ENCODE results near the gene IARS2.

IARS2 gene

GRCh38 chr1:220060876-220061275, 33.1 kb upstream of the IARS2 start:
- in situ Hi-C loops (cut with MboI; ENCODE audit: low pct_unique_long_range_greater_than_20kb, low sequenced_read_pairs, unreplicated experiment): no loop called here
- TF ChIP-seq CTCF (IDR thresholded peaks at IDR 0.05; ENCODE audit: extremely low read depth, insufficient read depth, missing control alignments): no peak
- no peak for DNase-seq (ENCODE audit: low spot score)

DNA sequence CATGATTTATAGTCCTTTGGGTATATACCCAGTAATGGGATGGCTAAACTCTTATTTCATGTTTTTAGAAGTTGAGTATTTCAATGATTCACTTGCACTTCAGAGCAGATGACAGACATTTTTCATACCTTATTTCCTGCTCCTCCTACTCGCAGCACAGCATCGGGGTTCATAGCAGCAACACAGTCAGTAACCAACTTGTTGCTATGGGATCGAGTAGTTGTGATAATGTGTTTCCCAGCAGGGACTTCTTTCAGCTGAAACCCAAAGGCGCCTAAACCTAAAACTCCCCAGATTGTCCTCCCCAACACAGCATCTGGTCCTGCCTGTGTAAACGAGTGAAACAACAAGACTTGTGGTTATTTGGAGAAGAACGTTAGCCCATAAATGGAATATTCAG, 31.3 kb upstream of the IARS2 start:
- in situ Hi-C loops (cut with MboI; ENCODE audit: low pct_unique_long_range_greater_than_20kb, low sequenced_read_pairs, unreplicated experiment): no loop called here
- DNase-seq (ENCODE audit: low spot score): no peak
- no peak for TF ChIP-seq CTCF (IDR thresholded peaks at IDR 0.05; ENCODE audit: extremely low read depth, insufficient read depth, missing control alignments)

GRCh38 chr1:220067269-220068204, 26.4 kb upstream of the IARS2 start:
- no peak for DNase-seq (ENCODE audit: low spot score)
- in situ Hi-C loops (cut with MboI; ENCODE audit: low pct_unique_long_range_greater_than_20kb, low sequenced_read_pairs, unreplicated experiment): no loop called here
- no peak for TF ChIP-seq CTCF (IDR thresholded peaks at IDR 0.05; ENCODE audit: extremely low read depth, insufficient read depth, missing control alignments)

GRCh38 chr1:220076861-220077762, 16.8 kb upstream of the IARS2 start:
- TF ChIP-seq CTCF (IDR thresholded peaks at IDR 0.05; ENCODE audit: extremely low read depth, insufficient read depth, missing control alignments): no peak
- no peak for DNase-seq (ENCODE audit: low spot score)
- in situ Hi-C loops (cut with MboI; ENCODE audit: low pct_unique_long_range_greater_than_20kb, low sequenced_read_pairs, unreplicated experiment): no loop called here

- no peak for TF ChIP-seq CTCF (IDR thresholded peaks at IDR 0.05; ENCODE audit: extremely low read depth, insufficient read depth, missing control alignments)
- no peak for DNase-seq (ENCODE audit: low spot score)
Measured at GRCh38 chr1:220077887-220078286, 16.0 kb upstream of the IARS2 start.

GRCh38 chr1:220084460-220084859, 9.5 kb upstream of the IARS2 start:
- in situ Hi-C loops (cut with MboI; ENCODE audit: low pct_unique_long_range_greater_than_20kb, low sequenced_read_pairs, unreplicated experiment): no loop called here
- DNase-seq (ENCODE audit: low spot score): no peak
- no peak for TF ChIP-seq CTCF (IDR thresholded peaks at IDR 0.05; ENCODE audit: extremely low read depth, insufficient read depth, missing control alignments)

More at GRCh38 chr1:220077887-220078286, 16.0 kb upstream of the IARS2 start:
- in situ Hi-C loops (cut with MboI; ENCODE audit: low pct_unique_long_range_greater_than_20kb, low sequenced_read_pairs, unreplicated experiment): no loop called here
